ENCODE measurements around the gene SLC51B.
"Not testable (repeated sequence)": the region's sequence is repeated elsewhere in the genome, so short reads cannot be mapped to it uniquely, and the experiment has no call there.

The SLC51B gene

GRCh38 chr15:65089206-65089824, 44.1 kb downstream of the SLC51B start:
- no peak for TF ChIP-seq EZH2phosphoT487 (IDR thresholded peaks at IDR 0.05; ENCODE audit: borderline replicate concordance)
- TF ChIP-seq, protein P1, sequence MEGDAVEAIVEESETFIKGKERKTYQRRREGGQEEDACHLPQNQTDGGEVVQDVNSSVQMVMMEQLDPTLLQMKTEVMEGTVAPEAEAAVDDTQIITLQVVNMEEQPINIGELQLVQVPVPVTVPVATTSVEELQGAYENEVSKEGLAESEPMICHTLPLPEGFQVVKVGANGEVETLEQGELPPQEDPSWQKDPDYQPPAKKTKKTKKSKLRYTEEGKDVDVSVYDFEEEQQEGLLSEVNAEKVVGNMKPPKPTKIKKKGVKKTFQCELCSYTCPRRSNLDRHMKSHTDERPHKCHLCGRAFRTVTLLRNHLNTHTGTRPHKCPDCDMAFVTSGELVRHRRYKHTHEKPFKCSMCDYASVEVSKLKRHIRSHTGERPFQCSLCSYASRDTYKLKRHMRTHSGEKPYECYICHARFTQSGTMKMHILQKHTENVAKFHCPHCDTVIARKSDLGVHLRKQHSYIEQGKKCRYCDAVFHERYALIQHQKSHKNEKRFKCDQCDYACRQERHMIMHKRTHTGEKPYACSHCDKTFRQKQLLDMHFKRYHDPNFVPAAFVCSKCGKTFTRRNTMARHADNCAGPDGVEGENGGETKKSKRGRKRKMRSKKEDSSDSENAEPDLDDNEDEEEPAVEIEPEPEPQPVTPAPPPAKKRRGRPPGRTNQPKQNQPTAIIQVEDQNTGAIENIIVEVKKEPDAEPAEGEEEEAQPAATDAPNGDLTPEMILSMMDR (conservative IDR thresholded peaks at IDR 0.05; ENCODE audit: low read length): no peak
- no peak overlapping the region for H3K4me2 ChIP-seq (ENCODE audit: low read depth, low read length, poor library complexity, severe bottlenecking)

DNA sequence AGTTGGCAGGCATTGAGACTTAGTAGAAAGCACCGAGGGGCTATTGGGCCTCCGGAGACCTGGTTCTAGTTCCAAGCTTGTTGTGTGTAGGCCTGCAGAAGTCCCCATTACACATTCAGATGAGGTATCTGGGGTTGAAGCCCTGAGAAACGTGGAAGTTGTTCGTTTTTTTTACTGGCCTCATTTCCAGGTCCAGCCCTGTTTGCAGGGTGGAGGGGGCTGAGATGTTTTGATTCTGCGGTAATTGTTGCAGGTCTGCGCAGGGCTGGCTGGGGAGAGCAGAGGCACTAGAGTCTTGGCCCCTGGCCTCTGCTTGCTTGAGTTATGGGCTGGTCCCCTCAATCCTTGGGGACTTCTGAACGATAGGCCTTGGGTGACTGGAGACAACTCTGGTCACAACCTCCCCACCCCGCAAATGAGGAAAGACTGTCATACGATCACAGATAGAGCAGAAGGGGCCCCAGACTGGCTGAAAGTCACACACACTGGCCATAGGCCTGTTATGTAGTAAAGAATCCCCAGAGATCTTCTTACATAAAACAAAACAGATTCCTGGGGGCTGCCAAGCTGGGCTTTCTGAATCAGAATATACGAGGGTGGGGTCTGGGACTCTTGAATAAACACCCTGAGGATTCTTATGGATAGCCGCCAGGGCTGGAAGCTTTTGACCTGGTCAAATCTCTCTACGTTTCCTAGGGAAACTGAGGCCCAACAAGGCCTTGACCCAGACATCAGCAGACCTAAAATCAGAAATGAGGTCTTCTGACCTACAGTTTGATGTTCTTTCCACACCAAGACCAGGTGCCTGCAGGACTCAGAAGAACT, 47.0 kb downstream of the SLC51B start:
- H3K9me3 ChIP-seq (ENCODE audit: insufficient read depth, low read depth, low read length): no peaks in the 10 kb centered on the region
- no peak overlapping the region for H2AFZ ChIP-seq (ENCODE audit: low read length)
- no peak for TF ChIP-seq EZH2phosphoT487 (IDR thresholded peaks at IDR 0.05; ENCODE audit: borderline replicate concordance)
- TF ChIP-seq, protein P1 (conservative IDR thresholded peaks at IDR 0.05; ENCODE audit: low read length): no peak
- no peaks in the 10 kb centered on the region for H3K27me3 ChIP-seq (ENCODE audit: insufficient read depth, low read length, poor library complexity, severe bottlenecking)
- no peak overlapping the region for H3K4me2 ChIP-seq (ENCODE audit: low read depth, low read length, poor library complexity, severe bottlenecking)
- H3F3A ChIP-seq (ENCODE audit: low read depth): no peaks in the 10 kb centered on the region
- H3K36me3 ChIP-seq (ENCODE audit: insufficient read depth, low read length): no peaks in the 10 kb centered on the region
- no peaks in the 10 kb centered on the region for H3K9me2 ChIP-seq (replicated peaks; ENCODE audit: low read depth, low read length)
- no peak overlapping the region for H3K9ac ChIP-seq (ENCODE audit: low read depth, low read length, poor library complexity, severe bottlenecking)
- no peaks in the 10 kb centered on the region for H4K20me1 ChIP-seq (ENCODE audit: insufficient read depth, low read length, poor library complexity, severe bottlenecking)
- no peak overlapping the region for H3K4me3 ChIP-seq (ENCODE audit: low read length, poor library complexity, severe bottlenecking)
- H3K79me2 ChIP-seq (ENCODE audit: insufficient read depth, low read length): no peaks in the 10 kb centered on the region
- H3K4me1 ChIP-seq (ENCODE audit: insufficient read depth, low read length, poor library complexity, severe bottlenecking): no peaks in the 10 kb centered on the region

More at GRCh38 chr15:65089206-65089824, 44.1 kb downstream of the SLC51B start:
- H2AFZ ChIP-seq (ENCODE audit: low read length): no peak overlapping the region
- no peak overlapping the region for H3K9ac ChIP-seq (ENCODE audit: low read depth, low read length, poor library complexity, severe bottlenecking)
- H3K9me2 ChIP-seq (replicated peaks; ENCODE audit: low read depth, low read length): no peaks in the 10 kb centered on the region
- H3K36me3 ChIP-seq (ENCODE audit: insufficient read depth, low read length): no peaks in the 10 kb centered on the region
- no peak overlapping the region for H3K4me3 ChIP-seq (ENCODE audit: low read length, poor library complexity, severe bottlenecking)
- H3K27me3 ChIP-seq (ENCODE audit: insufficient read depth, low read length, poor library complexity, severe bottlenecking): no peaks in the 10 kb centered on the region
- H3F3A ChIP-seq (ENCODE audit: low read depth): no peaks in the 10 kb centered on the region
- H3K79me2 ChIP-seq (ENCODE audit: insufficient read depth, low read length): no peaks in the 10 kb centered on the region
- no peaks in the 10 kb centered on the region for H4K20me1 ChIP-seq (ENCODE audit: insufficient read depth, low read length, poor library complexity, severe bottlenecking)
- no peaks in the 10 kb centered on the region for H3K4me1 ChIP-seq (ENCODE audit: insufficient read depth, low read length, poor library complexity, severe bottlenecking)
- H3K9me3 ChIP-seq (ENCODE audit: insufficient read depth, low read depth, low read length): no peaks in the 10 kb centered on the region

GRCh38 chr15:65092911-65093792, 48.0 kb downstream of the SLC51B start:
- H3K36me3 ChIP-seq (ENCODE audit: insufficient read depth, low read length): no peaks in the 10 kb centered on the region
- H3K4me2 ChIP-seq (ENCODE audit: low read depth, low read length, poor library complexity, severe bottlenecking): no peak overlapping the region
- H3K9me2 ChIP-seq (replicated peaks; ENCODE audit: low read depth, low read length): no peaks in the 10 kb centered on the region
- no peaks in the 10 kb centered on the region for H3K79me2 ChIP-seq (ENCODE audit: insufficient read depth, low read length)
- no peaks in the 10 kb centered on the region for H4K20me1 ChIP-seq (ENCODE audit: insufficient read depth, low read length, poor library complexity, severe bottlenecking)
- H3K4me1 ChIP-seq (ENCODE audit: insufficient read depth, low read length, poor library complexity, severe bottlenecking): no peaks in the 10 kb centered on the region
- no peak overlapping the region for H2AFZ ChIP-seq (ENCODE audit: low read length)
- H3K9ac ChIP-seq (ENCODE audit: low read depth, low read length, poor library complexity, severe bottlenecking): no peak overlapping the region
- no peaks in the 10 kb centered on the region for H3K27me3 ChIP-seq (ENCODE audit: insufficient read depth, low read length, poor library complexity, severe bottlenecking)
- H3F3A ChIP-seq (ENCODE audit: low read depth): no peaks in the 10 kb centered on the region
- TF ChIP-seq, protein P1 (conservative IDR thresholded peaks at IDR 0.05; ENCODE audit: low read length): no peak
- TF ChIP-seq EZH2phosphoT487 (IDR thresholded peaks at IDR 0.05; ENCODE audit: borderline replicate concordance): no peak
- H3K4me3 ChIP-seq (ENCODE audit: low read length, poor library complexity, severe bottlenecking): no peak overlapping the region
- no peaks in the 10 kb centered on the region for H3K9me3 ChIP-seq (ENCODE audit: insufficient read depth, low read depth, low read length)

GRCh38 chr15:65093793-65094170, 48.6 kb downstream of the SLC51B start:
- not testable (repeated sequence) for H3K4me3 ChIP-seq (ENCODE audit: low read length, poor library complexity, severe bottlenecking); H3K27me3 ChIP-seq (ENCODE audit: insufficient read depth, low read length, poor library complexity, severe bottlenecking); H3K36me3 ChIP-seq (ENCODE audit: insufficient read depth, low read length); H3K9me2 ChIP-seq (replicated peaks; ENCODE audit: low read depth, low read length); H3K9ac ChIP-seq (ENCODE audit: low read depth, low read length, poor library complexity, severe bottlenecking); H2AFZ ChIP-seq (ENCODE audit: low read length); H3K79me2 ChIP-seq (ENCODE audit: insufficient read depth, low read length); H3K9me3 ChIP-seq (ENCODE audit: insufficient read depth, low read depth, low read length); H4K20me1 ChIP-seq (ENCODE audit: insufficient read depth, low read length, poor library complexity, severe bottlenecking); H3K4me2 ChIP-seq (ENCODE audit: low read depth, low read length, poor library complexity, severe bottlenecking); H3F3A ChIP-seq (ENCODE audit: low read depth); H3K4me1 ChIP-seq (ENCODE audit: insufficient read depth, low read length, poor library complexity, severe bottlenecking)
